T-helper 1 cell (primary cell): Measurements from ENCODE around the gene AMELX.

Experiments used
- DNase-seq, 5 donors: peaks; one replicate each; pipeline ENCODE4 v3.0.0-alpha.2; 2012 to 2020

The AMELX gene

DNA sequence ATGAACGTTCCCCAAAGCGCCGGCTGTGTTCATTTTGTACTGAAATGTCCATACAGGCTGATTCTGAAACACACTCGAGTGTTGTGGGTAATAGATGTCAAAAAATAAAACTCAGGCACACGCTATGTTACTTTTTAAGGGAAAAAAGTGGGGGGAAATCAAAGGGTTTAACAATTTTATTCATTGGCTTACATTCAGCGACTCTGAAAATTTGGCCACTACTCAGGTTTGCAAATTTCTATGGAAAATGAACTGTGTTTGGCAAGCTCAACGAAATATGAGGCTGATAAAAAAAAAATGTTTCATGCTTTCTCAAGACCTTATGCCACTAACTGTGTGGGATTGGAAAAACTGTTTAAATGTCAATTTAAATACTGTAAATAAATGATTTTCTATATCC lies 18.5 kb downstream of the AMELX start:
- DNase-seq: no peak

DNA sequence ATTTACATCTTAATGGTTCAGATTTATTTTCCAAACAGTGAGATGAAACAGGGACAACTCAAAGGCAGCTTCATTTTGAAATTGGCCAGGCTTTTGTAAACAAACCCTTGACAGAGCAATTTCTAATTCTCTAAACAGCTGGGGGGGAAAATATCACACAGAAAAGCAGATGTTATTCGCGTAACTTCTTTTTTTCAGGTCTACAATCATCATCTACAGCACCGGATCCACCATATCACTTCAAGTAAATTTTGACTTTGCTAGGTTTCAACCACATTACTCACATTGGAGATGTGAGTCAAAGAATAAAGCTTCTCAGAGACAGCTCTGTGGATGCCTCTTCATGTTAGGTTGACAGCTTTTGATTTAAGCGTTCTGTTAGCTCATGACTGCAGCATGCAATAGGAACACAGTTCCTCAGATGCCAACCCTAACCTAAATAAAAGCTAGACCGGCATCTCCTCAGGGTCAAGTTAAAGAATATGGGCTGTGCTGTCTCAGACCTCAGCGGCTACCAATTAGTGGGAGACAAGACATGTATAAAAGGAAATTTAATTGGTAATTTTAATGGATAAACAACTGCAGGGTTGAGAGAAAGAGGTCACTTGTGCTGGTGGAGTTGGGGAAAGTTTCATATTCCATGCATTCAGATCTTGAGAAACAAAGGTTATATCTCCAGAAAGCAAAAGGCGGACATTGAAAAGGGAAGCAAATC lies 26.8 kb downstream of the AMELX start:
- DNase-seq: no peak

DNA sequence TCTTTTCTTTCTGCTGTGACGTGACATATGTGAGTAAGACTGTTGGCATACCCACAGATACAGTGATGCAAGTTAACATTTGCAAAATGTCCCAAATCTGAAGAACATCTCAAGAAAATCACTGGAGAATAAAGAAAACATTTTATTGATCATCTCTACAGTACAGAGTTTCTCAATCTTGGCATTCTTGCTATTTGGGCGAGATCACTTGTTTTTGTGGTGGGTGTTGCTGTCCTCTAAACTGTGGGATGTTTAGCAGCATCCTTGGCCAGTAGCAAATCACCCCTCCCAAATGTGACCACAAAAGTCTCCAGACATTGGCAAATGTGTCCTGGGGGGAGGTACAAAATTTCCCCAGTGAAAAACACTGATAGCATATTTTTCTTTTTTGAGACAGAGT lies 28.8 kb downstream of the AMELX start:
- no peak for DNase-seq

DNA sequence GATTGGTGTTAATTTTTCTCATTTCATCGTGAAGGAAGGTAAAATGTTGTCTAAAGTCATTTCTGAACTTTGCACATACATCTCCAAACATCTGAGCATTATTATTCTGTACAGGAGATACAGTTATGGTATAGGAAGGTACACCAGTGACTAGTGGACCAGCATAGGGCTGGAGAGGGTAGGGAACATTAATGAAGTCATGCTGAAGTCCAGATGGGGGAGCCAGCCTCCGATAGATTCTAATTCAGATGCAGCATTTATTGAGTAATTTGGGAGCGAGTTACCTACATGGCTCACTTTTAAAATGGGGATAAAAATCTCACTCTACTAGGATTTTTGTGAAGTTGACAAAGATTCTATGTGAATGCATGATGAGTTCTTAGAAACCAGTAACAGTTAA lies 34.9 kb downstream of the AMELX start:
- DNase-seq: no peak

DNA sequence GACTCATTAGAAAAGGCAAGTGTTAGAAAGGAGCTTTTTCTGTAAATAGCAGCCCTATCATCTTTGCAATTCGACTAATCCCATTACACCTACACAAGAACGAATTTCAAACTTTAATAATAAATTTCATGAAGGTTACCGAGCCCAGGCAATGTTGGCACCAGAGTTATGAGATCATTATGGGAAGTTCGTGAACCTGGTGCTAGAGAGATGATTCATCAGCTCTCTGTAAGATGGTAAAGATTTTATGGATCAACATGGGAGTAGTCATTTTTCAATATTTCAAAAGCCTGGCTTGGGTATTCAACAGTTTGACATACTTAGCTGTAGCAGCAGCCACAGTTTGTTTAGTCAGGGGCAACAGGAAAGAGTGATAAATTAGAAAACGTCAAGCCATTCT lies 35.8 kb downstream of the AMELX start:
- no peak for DNase-seq

DNA sequence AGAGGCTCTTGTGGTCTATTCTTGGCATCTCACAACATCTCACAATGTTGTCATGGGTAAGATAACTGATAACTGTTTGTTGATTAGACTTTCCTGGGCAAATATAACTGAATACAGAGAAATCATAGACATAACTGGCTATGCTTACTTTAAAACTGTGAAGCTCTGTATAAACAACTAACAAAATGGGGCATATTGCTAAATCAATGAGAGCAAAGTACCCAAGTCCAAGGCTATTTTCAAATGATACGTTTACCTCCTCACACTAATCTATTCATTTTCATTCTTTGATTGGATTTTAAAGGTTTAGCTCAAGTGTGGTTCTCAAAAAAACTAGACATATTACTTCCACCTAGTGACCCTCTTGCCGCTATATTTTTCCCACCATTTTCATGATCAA lies 38.6 kb downstream of the AMELX start:
- no peak for DNase-seq

DNA sequence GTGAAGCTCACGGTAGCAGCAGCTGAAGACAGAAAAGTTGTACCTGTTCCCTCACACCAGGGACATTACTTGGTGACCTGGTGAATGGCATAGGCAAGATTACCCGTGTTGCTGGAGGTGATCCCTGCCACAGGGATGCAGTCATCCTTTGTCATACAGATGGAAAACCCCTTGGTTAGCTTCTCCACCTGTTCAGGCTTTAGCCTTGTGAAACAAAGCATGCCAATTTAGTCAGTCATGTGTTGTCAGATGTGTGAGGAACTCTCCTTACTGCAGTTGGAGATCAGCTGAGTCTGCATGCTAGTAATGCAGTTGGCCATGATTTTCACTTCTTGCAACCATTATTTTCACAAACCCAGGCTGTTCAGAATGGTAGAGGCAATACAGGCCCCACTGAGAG lies 41.0 kb downstream of the AMELX start:
- DNase-seq: no peak

DNA sequence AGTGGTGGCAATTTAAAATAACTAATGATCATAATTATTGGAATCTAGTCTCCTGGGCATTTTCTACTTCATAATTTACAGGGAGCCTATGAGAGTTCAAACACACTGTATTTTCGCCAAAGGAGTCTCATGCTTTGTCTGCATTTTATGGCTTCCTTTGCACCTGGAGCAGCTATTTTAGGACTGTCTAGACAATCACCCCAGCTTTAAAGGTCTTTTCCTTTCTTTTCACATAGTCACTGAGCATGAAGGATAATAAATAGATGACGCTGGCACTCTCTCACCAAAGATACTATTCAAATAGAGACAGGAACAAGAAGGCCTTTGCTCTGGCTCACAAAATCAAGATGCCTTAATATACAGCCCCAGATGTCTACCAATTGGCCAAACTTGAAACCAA lies 43.0 kb downstream of the AMELX start:
- DNase-seq: no peak

DNA sequence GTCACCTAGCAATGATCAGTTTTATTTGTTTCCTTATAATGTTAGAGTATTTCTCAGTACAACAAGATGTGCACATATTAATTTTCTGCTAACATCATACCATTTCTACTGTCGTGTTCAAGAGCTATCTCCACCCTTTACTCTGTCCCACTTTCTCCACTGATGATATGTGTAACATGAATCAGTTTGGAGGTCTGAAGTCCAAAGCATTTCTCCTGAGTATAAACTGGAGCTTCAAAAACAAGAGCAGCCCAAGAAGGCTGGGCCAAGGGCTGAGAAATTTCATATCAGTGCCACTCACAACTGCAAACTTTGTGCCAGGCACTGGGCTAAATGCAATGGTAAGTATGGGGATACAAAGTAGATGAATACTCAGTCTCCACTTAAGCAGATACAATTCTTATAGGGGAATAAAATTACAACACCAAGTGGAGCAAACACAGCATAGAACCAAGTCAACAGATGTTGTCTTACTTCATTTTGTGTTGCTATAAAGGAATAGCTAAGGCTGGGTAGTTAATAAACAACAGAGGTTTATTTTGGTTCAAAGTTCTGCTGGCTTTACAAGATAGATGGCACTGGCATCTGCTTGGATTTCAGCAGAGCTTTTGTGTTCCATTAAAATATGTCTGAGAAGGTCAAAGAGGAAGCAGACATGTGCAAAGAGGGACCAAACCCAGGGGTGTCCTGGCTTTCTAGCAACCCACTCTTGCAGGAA lies 44.2 kb downstream of the AMELX start:
- DNase-seq: no peak

DNA sequence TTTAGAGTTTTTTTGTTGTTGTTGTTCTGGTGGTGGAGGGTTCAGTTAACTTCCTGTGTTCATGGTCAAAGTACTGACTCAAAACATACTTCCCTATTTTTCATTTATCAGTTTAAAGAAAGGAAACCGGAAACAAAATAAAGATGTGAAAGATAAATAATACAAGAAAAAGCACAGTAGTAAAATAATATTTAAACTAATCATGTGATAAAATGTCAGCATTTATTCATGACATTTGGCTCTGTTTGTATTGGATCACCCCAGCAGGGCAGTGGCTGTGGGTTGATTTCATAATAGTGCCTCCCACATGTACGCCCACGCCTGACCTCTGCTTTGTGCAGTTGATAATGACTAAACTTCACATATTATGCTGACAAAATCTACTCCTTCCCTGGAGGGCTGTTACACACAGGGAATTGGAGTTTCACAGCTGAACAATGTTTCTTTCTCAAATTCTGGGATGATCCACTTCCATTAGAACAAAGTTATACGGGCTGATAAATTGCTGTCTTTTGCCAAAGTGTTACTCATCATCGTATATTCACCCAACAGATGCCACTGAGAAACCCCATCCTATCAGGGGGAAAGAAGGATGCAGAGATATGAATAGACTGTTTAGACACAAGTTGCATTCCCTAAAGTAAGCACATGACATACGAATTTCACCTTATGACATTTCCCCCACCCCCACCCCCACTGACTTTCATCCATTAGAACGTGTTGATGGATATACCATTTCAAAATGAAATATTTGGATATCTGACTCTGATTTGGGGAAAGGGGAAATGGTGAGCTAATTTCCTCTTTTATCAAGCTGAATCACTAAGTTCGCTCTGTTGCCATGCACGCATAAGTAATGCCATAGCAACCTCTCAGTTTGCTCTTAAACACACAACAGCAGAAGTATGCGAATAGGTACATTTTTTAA lies 48.3 kb downstream of the AMELX start:
- no peak for DNase-seq

DNA sequence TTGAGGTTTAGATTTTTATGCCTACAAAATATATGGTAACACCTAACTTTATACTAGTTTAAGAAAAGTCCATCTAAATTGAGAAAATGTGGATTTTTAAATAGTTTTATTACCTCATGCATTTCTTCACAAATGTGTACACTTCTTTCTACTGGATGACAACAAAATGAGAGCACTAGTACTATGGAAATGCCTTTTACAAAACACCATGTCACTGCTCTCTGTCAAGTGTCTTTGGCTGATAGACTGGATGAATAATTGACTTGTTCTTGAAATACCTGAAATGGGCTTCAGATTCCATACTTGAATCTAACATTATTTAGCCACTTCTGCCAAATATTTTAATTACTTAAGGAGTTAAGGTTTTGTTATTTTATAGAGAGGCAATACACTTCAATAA lies 49.5 kb downstream of the AMELX start:
- no peak for DNase-seq

DNA sequence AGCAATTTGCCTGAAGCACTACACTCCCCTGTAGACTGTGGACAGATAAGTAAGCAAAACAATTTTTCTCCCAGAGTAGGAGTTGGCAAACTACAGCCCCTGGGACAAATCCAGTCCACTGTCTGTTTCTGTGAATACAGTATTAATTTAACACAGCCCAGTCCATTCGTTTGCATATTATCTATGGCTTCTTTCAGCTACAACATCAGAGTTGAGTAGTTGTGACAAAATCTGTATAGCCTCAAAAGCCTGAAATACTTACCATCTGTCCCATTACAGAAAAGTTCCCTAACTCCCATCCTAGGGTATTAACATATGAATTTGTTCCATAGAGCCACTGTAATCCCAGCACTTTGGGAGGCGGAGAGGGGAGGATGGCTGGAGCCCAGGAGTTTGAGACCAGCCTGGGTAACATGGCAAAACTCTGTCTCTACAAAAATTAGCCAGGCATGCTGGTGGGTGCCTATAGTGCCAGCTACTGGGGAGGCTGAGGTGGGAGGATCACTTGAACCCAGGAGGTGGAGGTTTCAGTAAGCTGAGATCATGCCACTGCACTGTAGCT lies 53.0 kb downstream of the AMELX start:
- DNase-seq: no peak

DNA sequence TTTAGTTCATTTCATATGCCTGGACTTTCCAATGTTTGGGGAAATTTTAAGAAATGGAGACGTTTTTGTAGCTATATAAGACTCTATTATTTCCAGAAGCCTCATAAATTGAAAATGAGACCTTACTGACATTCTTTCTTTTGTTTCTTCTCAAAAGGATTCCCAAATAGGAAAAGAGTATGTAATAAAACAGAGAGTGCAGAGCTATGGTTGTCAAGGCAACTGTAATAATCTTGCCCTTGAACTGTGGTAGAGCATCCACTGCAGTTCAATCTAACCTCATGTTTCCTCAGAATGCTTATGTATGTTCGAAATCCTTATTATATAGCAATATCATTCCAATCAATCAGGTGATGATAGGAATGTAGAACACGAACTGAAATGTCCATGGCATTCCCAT lies 54.1 kb downstream of the AMELX start:
- DNase-seq: no peak

DNA sequence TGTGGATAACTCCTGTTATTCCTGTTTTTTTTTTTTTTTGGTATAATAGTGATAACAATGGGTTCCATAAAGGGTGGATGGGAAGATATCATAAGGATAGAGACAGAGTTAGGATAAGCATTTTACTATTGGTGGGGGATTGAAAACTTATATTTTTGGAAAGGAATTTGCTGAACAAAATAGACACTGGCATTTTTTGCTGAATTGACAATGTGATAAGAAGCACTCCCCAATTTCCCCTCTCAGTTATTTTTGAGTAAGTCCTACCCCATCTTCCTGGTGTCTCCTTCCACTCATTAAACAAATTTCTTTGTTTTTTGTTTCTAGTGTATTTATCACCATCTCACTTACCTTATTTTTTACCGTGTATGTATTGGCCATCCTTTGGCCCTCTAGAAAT lies 55.8 kb downstream of the AMELX start:
- no peak for DNase-seq

DNA sequence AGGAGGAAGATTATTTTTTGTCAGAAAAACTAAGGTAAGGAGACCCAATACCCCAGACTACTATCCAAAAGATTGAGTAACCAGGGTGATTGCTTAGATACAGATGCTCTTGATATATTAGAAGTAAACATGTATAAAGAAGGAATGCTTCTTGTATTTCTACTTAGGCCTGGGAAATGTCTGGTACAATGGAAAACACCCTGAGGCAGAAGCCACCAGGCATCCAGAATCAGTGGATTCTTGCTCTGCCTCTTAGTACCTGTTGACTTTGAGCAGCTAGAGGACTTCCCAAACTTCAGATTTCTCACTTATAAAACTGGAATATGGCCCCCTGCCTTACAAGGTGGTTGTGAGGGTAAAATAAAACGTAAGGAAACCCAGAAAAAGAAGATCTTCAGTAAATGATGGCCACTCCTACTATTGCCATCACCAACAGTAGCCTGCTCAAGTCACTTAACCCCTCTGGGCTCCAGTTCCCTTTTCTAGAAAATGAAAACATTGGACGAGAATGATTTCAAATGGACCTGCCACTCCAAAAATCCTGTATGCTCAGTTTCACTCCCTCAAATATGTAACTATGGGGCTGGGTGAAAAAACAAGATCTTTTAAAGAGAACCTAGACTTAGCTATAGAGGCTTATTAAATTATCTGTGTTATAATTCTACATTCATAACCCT lies 56.6 kb downstream of the AMELX start:
- no peak for DNase-seq
